Uterus (tissue), 4 donors: ENCODE measurements around the gene FABP6. TPM values are rescaled to one million over a fixed set of nuclear protein-coding genes. Genes with fewer than 3 reads are reported as not detected.

Source experiments
- DNase-seq, 2 donors: peaks; one replicate each; pipeline ENCODE4 v3.0.0-alpha.2; 2019 to 2020
- H3K27ac ChIP-seq, 2 donors: fragments of 200-600 bp; sonication (generic); 1 replicate in 1 of 2; 2 replicates in 1 of 2; pipeline ENCODE4 v1.5.1; 2016 to 2018
- H3K27me3 ChIP-seq, 2 donors: fragments of 200-600 bp; sonication (generic); one replicate each; pipeline ENCODE4 v1.5.1; 2018 to 2019; ENCODE audit warnings: control low read depth in 1 of 2
- H3K36me3 ChIP-seq, 2 donors: fragments of 200-600 bp; sonication (generic); one replicate each; pipeline ENCODE4 v1.5.1; 2019; ENCODE audit warnings: control low read depth in 1 of 2
- H3K4me1 ChIP-seq, 2 donors: fragments of 200-600 bp; sonication (generic); one replicate each; pipeline ENCODE4 v1.5.1; 2018 to 2019; ENCODE audit warnings: control low read depth in 1 of 2
- H3K4me3 ChIP-seq, 2 donors: fragments of 200-600 bp; sonication (generic); 1 replicate in 1 of 2; 2 replicates in 1 of 2; pipeline ENCODE4 v1.5.1; 2018 to 2019; ENCODE audit warnings: mild to moderate bottlenecking in 1 of 2
- H3K9me3 ChIP-seq, 2 donors: fragments of 200-600 bp; sonication (generic); one replicate each; pipeline ENCODE4 v1.5.1; 2019; ENCODE audit warnings: control low read depth in 1 of 2
- CTCF ChIP-seq, 4 experiments: fragments of 200-600 bp in 2 of 4; fragments of 450-650 bp in 2 of 4; sonication (generic) in 2 of 4; IDR thresholded peaks; one replicate each; pipeline ENCODE4 v1.5.1; 2016 to 2019; ENCODE audit warnings: antibody characterized with exemption in 4 of 4, mild to moderate bottlenecking in 2 of 4, moderate library complexity in 1 of 4
- POLR2A ChIP-seq, 2 donors: fragments of 450-650 bp; IDR thresholded peaks; one replicate each; pipeline ENCODE4 v1.6.1; 2016; ENCODE audit warnings: antibody characterized with exemption in 2 of 2, mild to moderate bottlenecking in 1 of 2, moderate library complexity in 1 of 2
- intact Hi-C: fragments of 100-400 bp; cut with DNase I; formaldehyde crosslinking; loops from one replicate; pipeline ENCODE4 v1.15.1; 2023; ENCODE audit warnings: low total_unique reads
- total RNA-seq, 4 donors: library from RNA; depleted of rRNA in 3 of 4; stranded (reverse); fragments of >200 nt in 3 of 4; gene quantifications; one replicate each; pipeline versions ENCODE4 v1.1.0 to v1.2.4, GENCODE V29; 2014 to 2023
- donor health status: DM: yes; HTN: yes; CAD: no.

FABP6 gene
- total RNA-seq, 4 donors from 2014 or later: 0.59 to 0.76 TPM; not detected in 2

- DNase-seq: peak; percentile 20 to 22
- TF ChIP-seq CTCF (IDR thresholded peaks at IDR 0.05) (no peak), POLR2A (IDR thresholded peaks at IDR 0.05) (no peak)
- H3K27ac ChIP-seq: no peak overlapping the region
- H3K4me3 ChIP-seq: no peak overlapping the region
- H3K4me1 ChIP-seq: no peaks in the 10 kb centered on the region
- intact Hi-C loops: loop anchor here (10.0 kb wide), 1 partner anchor 147 kb away; no protein-coding TSS in a partner anchor
- no peaks in the 10 kb centered on the region for H3K36me3 ChIP-seq
- H3K27me3 ChIP-seq: no peaks in the 10 kb centered on the region
- H3K9me3 ChIP-seq: no peaks in the 10 kb centered on the region
Measured at GRCh38 chr5:160197341-160198144, 31.8 kb upstream of the FABP6 start.

GRCh38 chr5:160198146-160198545 is 31.2 kb upstream of the FABP6 start:
- no peaks in the 10 kb centered on the region for H3K9me3 ChIP-seq
- TF ChIP-seq CTCF (IDR thresholded peaks at IDR 0.05) (no peak), POLR2A (IDR thresholded peaks at IDR 0.05) (no peak)
- H3K36me3 ChIP-seq: no peaks in the 10 kb centered on the region
- no peak for DNase-seq
- H3K4me1 ChIP-seq: no peaks in the 10 kb centered on the region
- H3K27ac ChIP-seq: no peak overlapping the region
- H3K27me3 ChIP-seq: no peaks in the 10 kb centered on the region
- intact Hi-C loops: loop anchor here (10.0 kb wide), 1 partner anchor 147 kb away; no protein-coding TSS in a partner anchor
- no peak overlapping the region for H3K4me3 ChIP-seq

GRCh38 chr5:160198841-160199409 is 30.4 kb upstream of the FABP6 start:
- Histone ChIP-seq H3K4me3 (peak overlapping the region in 1 of 2 donors; percentile 30), H3K9me3 (no peaks in the 10 kb centered on the region), H3K27me3 (no peaks in the 10 kb centered on the region), H3K4me1 (no peaks in the 10 kb centered on the region), H3K27ac (no peak overlapping the region), H3K36me3 (no peaks in the 10 kb centered on the region)
- no peak for DNase-seq
- TF ChIP-seq POLR2A (IDR thresholded peaks at IDR 0.05): no peak
- no peak for TF ChIP-seq CTCF (IDR thresholded peaks at IDR 0.05)
- intact Hi-C loops: loop anchor here (10.0 kb wide), 1 partner anchor 146 kb away; no protein-coding TSS in a partner anchor

- no peak overlapping the region for H3K27ac ChIP-seq
- peak overlapping the region; percentile 11 to 30 for H3K4me3 ChIP-seq
- DNase-seq: peak; percentile 37 to 74
- TF ChIP-seq POLR2A (IDR thresholded peaks at IDR 0.05) (peak in 1 of 2 donors; percentile 27), CTCF (IDR thresholded peaks at IDR 0.05) (peak; percentile 74 to 93 (median 90))
- intact Hi-C loops: loop anchor here (10.0 kb wide), 1 partner anchor 145 kb away; no protein-coding TSS in a partner anchor
- no peaks in the 10 kb centered on the region for H3K36me3 ChIP-seq
- H3K4me1 ChIP-seq: no peaks in the 10 kb centered on the region
- no peaks in the 10 kb centered on the region for H3K27me3 ChIP-seq
- no peaks in the 10 kb centered on the region for H3K9me3 ChIP-seq
Measured at GRCh38 chr5:160199410-160199911, 29.8 kb upstream of the FABP6 start.

- H3K9me3 ChIP-seq: no peaks in the 10 kb centered on the region
- no peaks in the 10 kb centered on the region for H3K27me3 ChIP-seq
- no peaks in the 10 kb centered on the region for H3K4me1 ChIP-seq
- no peak for TF ChIP-seq CTCF (IDR thresholded peaks at IDR 0.05)
- TF ChIP-seq POLR2A (IDR thresholded peaks at IDR 0.05): no peak
- H3K36me3 ChIP-seq: no peaks in the 10 kb centered on the region
- intact Hi-C loops: no loop called here
- H3K27ac ChIP-seq: no peak overlapping the region
- no peak overlapping the region for H3K4me3 ChIP-seq
- DNase-seq: no peak
Measured at GRCh38 chr5:160207061-160207460, 22.2 kb upstream of the FABP6 start.
